Suprapubic skin (tissue), 4 donors: ENCODE results near the gene METTL15.

ENCODE experiments used
- CTCF ChIP-seq, 2 donors: fragments of 200-600 bp in 1 of 2; fragments of 450-650 bp in 1 of 2; sonication (generic) in 1 of 2; IDR thresholded peaks; one replicate each; pipeline ENCODE4 v1.5.1; 2016 to 2019; ENCODE audit warnings: antibody characterized with exemption in 2 of 2, mild to moderate bottlenecking in 1 of 2, moderate library complexity in 1 of 2
- EP300 ChIP-seq: sonication (generic); formaldehyde crosslinking; IDR thresholded peaks from one replicate; pipeline ENCODE4 v1.6.1; 2017; ENCODE audit warnings: antibody characterized with exemption
- POLR2A ChIP-seq, 2 donors: fragments of 450-650 bp; IDR thresholded peaks; one replicate each; pipeline ENCODE4 v1.6.1; 2017; ENCODE audit warnings: antibody characterized with exemption in 2 of 2, mild to moderate bottlenecking in 2 of 2, moderate library complexity in 2 of 2
- POLR2AphosphoS5 ChIP-seq, 3 donors: sonication (generic); formaldehyde crosslinking; IDR thresholded peaks; one replicate each; pipeline ENCODE4 v1.6.1; 2017; ENCODE audit warnings: antibody characterized with exemption in 3 of 3

GRCh38 chr11:28089378-28089777 is 18.8 kb upstream of the METTL15 start:
- TF ChIP-seq POLR2A (IDR thresholded peaks at IDR 0.05), result no peak
- no peak for TF ChIP-seq CTCF (IDR thresholded peaks at IDR 0.05)
- no peak for TF ChIP-seq POLR2AphosphoS5 (IDR thresholded peaks at IDR 0.05)
- no peak for TF ChIP-seq EP300
